ENCODE results near the gene ADCY3.

DNA sequence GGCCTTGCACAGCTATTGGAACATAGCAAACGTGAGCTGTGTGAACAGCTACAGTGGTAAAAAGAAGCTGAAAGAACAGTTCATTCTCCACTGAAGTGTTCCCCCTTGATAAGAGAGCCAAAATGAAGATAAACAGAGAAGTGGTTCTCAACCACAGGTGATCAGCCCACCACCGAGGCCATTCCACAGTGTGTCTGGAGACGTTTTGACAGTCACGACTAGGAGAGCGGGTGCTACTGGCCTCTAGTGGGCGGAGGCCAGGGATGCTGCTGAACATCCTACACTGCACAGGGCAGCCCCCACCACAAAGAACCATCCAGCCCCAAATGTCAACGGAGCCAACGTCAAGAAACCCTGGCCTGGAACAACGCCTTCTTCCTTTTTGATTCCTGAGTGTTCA, 38.4 kb downstream of the ADCY3 start:
- no peak for TF ChIP-seq POLR2A (IDR thresholded peaks at IDR 0.05)
- no peak for TF ChIP-seq EP300 (IDR thresholded peaks at IDR 0.05)
